Measurements from ENCODE around the gene RAB3GAP2. TPM values are rescaled to one million over a fixed set of nuclear protein-coding genes. Genes with fewer than 3 reads are reported as not detected.

RAB3GAP2 gene
- total and polyA plus RNA-seq, 2 donors (not counting 1 experiment from before 2014, with no cell fraction given), result 31.0 to 43.8 TPM

DNA sequence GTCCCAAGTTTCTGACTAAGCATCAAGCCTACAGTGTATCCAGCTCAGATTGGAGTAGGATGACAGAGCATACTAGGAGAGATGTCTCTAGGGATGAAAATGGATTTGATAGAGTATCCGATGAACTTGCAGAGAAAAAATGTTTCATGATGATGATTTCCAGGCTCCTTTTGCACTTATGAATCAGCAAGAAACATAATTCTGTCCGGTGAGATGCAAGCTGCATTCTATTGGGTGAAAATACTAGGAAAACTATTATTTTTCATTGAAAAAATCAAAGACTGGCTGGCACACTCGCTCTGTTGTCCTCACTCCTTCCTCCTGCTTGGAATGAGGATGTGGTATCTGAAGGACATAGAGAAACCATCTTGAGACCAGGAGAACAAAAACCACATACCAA lies 35.4 kb upstream of the RAB3GAP2 start:
- Histone ChIP-seq H3K27ac (ENCODE audit: insufficient read depth, low read length) (no peak overlapping the region), H3K9me3 (ENCODE audit: control insufficient read depth, insufficient read depth, low read depth, low read length) (no peaks in the 10 kb centered on the region), H2AFZ (ENCODE audit: low read length) (no peak overlapping the region), H3K9ac (ENCODE audit: insufficient read depth, low read length) (no peak overlapping the region), H3K79me2 (ENCODE audit: control insufficient read depth, insufficient read depth, low read length) (no peaks in the 10 kb centered on the region), H3K4me2 (ENCODE audit: extremely low read depth, insufficient read depth, low read length) (no peak overlapping the region), H4K20me1 (ENCODE audit: control insufficient read depth, extremely low read depth, insufficient read depth, low read length) (no peaks in the 10 kb centered on the region), H3K27me3 (ENCODE audit: control insufficient read depth, insufficient read depth, low read length) (no peaks in the 10 kb centered on the region), H3K36me3 (ENCODE audit: control insufficient read depth, insufficient read depth, low read length) (no peaks in the 10 kb centered on the region), H3K4me1 (ENCODE audit: control insufficient read depth, extremely low read depth, insufficient read depth, low read length) (no peaks in the 10 kb centered on the region), H3K4me3 (replicated peaks in 1 of 4; ENCODE audit: control extremely low read depth in 1 of 4, insufficient read depth in 1 of 4, low read depth in 3 of 4, low read length in 4 of 4) (no peak overlapping the region)
- no peak for DNase-seq (ENCODE audit: low read depth in 2 of 2)
- TF ChIP-seq EZH2 (IDR thresholded peaks at IDR 0.05; ENCODE audit: low read length, missing control alignments), result no peak
- TF ChIP-seq, protein P1, sequence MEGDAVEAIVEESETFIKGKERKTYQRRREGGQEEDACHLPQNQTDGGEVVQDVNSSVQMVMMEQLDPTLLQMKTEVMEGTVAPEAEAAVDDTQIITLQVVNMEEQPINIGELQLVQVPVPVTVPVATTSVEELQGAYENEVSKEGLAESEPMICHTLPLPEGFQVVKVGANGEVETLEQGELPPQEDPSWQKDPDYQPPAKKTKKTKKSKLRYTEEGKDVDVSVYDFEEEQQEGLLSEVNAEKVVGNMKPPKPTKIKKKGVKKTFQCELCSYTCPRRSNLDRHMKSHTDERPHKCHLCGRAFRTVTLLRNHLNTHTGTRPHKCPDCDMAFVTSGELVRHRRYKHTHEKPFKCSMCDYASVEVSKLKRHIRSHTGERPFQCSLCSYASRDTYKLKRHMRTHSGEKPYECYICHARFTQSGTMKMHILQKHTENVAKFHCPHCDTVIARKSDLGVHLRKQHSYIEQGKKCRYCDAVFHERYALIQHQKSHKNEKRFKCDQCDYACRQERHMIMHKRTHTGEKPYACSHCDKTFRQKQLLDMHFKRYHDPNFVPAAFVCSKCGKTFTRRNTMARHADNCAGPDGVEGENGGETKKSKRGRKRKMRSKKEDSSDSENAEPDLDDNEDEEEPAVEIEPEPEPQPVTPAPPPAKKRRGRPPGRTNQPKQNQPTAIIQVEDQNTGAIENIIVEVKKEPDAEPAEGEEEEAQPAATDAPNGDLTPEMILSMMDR (conservative IDR thresholded peaks at IDR 0.05 in 1 of 2, IDR thresholded peaks at IDR 0.05 in 1 of 2; ENCODE audit: low read depth in 1 of 2, low read length in 2 of 2), result no peak

DNA sequence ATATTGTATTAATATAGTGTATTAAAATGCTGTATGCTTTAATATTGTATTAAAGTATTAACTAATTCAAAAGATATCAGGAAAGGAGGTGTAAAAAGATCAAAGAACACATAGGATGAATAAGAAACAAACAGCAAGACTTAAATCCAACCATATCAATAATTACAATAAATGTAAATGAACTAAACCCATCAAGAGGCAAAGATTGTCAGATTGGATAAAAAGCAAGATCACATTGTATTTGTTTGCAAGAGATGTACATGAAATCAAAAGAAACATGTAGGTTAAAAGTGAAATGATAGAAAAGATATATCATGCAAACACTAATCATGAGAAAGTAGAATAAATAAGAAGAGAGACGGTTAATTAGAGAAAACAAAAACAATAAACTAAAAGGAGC lies 34.1 kb upstream of the RAB3GAP2 start:
- Histone ChIP-seq H3K9ac (ENCODE audit: insufficient read depth, low read length) (no peak overlapping the region), H3K9me3 (ENCODE audit: control insufficient read depth, insufficient read depth, low read depth, low read length) (no peaks in the 10 kb centered on the region), H3K4me3 (replicated peaks in 1 of 4; ENCODE audit: control extremely low read depth in 1 of 4, insufficient read depth in 1 of 4, low read depth in 3 of 4, low read length in 4 of 4) (no peak overlapping the region), H3K4me1 (ENCODE audit: control insufficient read depth, extremely low read depth, insufficient read depth, low read length) (no peaks in the 10 kb centered on the region), H3K36me3 (ENCODE audit: control insufficient read depth, insufficient read depth, low read length) (no peaks in the 10 kb centered on the region), H3K27me3 (ENCODE audit: control insufficient read depth, insufficient read depth, low read length) (no peaks in the 10 kb centered on the region), H4K20me1 (ENCODE audit: control insufficient read depth, extremely low read depth, insufficient read depth, low read length) (no peaks in the 10 kb centered on the region), H3K27ac (ENCODE audit: insufficient read depth, low read length) (no peak overlapping the region), H3K79me2 (ENCODE audit: control insufficient read depth, insufficient read depth, low read length) (no peaks in the 10 kb centered on the region), H2AFZ (ENCODE audit: low read length) (no peak overlapping the region), H3K4me2 (ENCODE audit: extremely low read depth, insufficient read depth, low read length) (no peak overlapping the region)
- DNase-seq (ENCODE audit: low read depth in 2 of 2), result no peak
- TF ChIP-seq EZH2 (IDR thresholded peaks at IDR 0.05; ENCODE audit: low read length, missing control alignments), result no peak
- TF ChIP-seq, protein P1 (conservative IDR thresholded peaks at IDR 0.05 in 1 of 2, IDR thresholded peaks at IDR 0.05 in 1 of 2; ENCODE audit: low read depth in 1 of 2, low read length in 2 of 2), result no peak

DNA sequence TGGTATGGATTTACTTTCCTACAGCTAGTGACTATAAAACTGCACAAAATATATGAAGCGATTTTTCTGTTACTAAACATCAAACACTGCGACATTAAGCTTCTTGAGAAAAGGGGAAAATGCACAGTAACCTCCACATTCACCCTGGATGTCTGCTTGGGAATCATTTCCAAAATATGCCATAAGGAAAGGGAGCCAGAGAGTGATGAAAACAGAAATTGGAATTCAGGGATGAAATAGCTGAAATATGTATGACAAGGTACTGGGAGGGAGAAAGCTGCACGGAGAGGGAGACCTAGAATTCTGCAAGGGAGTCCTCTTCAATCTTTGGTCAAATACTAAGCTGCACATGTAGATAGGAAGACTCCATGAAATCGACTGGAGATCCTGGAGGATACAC lies 31.6 kb upstream of the RAB3GAP2 start:
- H3K27ac ChIP-seq (ENCODE audit: insufficient read depth, low read length), result no peak overlapping the region
- H3K36me3 ChIP-seq (ENCODE audit: control insufficient read depth, insufficient read depth, low read length), result no peaks in the 10 kb centered on the region
- no peak for DNase-seq (ENCODE audit: low read depth in 2 of 2)
- H3K79me2 ChIP-seq (ENCODE audit: control insufficient read depth, insufficient read depth, low read length), result no peaks in the 10 kb centered on the region
- no peak overlapping the region for H2AFZ ChIP-seq (ENCODE audit: low read length)
- H3K27me3 ChIP-seq (ENCODE audit: control insufficient read depth, insufficient read depth, low read length), result no peaks in the 10 kb centered on the region
- no peak overlapping the region for H3K4me3 ChIP-seq (replicated peaks in 1 of 4; ENCODE audit: control extremely low read depth in 1 of 4, insufficient read depth in 1 of 4, low read depth in 3 of 4, low read length in 4 of 4)
- H4K20me1 ChIP-seq (ENCODE audit: control insufficient read depth, extremely low read depth, insufficient read depth, low read length), result no peaks in the 10 kb centered on the region
- no peak overlapping the region for H3K9ac ChIP-seq (ENCODE audit: insufficient read depth, low read length)
- no peaks in the 10 kb centered on the region for H3K9me3 ChIP-seq (ENCODE audit: control insufficient read depth, insufficient read depth, low read depth, low read length)
- H3K4me1 ChIP-seq (ENCODE audit: control insufficient read depth, extremely low read depth, insufficient read depth, low read length), result peaks cover 3% of the 10 kb centered on the region
- TF ChIP-seq EZH2 (IDR thresholded peaks at IDR 0.05; ENCODE audit: low read length, missing control alignments), result no peak
- TF ChIP-seq, protein P1 (conservative IDR thresholded peaks at IDR 0.05 in 1 of 2, IDR thresholded peaks at IDR 0.05 in 1 of 2; ENCODE audit: low read depth in 1 of 2, low read length in 2 of 2), result no peak
- H3K4me2 ChIP-seq (ENCODE audit: extremely low read depth, insufficient read depth, low read length), result no peak overlapping the region

All from fibroblast of lung (primary cell).